Fibroblast of lung (primary cell): ENCODE measurements around the gene CCDC7.

Experiments used
- EZH2 ChIP-seq: IDR thresholded peaks from 2 replicates; pipeline ENCODE4 v1.5.1; 2012; ENCODE audit warnings: low read length, control low read depth, mild to moderate bottlenecking; ENCODE audit errors: missing control alignments
- TF ChIP-seq, protein P1 (sequence below), 2 donors: IDR thresholded peaks in 1 of 2; conservative IDR thresholded peaks in 1 of 2; 1 replicate in 1 of 2; 2 replicates in 1 of 2; pipeline ENCODE4 v1.5.1; 2011 to 2012; ENCODE audit warnings: low read length in 2 of 2, control low read depth in 1 of 2, inconsistent platforms in 1 of 2, low read depth in 1 of 2, mild to moderate bottlenecking in 1 of 2

DNA sequence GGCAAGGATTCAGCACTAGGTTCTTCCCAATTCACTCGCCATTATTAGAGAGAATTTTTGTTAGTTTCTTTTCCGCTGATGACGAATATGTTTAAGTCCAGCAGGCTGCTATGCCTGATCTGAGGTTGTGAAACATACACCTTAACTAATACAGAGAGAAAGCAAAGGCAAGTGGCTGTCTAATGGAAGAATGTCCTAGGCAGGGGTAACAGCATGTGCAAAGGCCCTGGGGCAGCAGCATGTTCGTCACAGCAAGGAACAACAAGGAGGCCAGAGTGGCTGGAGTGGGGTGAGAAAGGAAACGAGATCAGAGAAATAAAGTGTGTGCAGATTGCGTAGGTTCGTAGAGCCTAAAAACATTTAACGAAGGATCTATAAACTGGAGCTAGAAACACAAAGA, 35.4 kb upstream of the CCDC7 start:
- TF ChIP-seq, protein P1, sequence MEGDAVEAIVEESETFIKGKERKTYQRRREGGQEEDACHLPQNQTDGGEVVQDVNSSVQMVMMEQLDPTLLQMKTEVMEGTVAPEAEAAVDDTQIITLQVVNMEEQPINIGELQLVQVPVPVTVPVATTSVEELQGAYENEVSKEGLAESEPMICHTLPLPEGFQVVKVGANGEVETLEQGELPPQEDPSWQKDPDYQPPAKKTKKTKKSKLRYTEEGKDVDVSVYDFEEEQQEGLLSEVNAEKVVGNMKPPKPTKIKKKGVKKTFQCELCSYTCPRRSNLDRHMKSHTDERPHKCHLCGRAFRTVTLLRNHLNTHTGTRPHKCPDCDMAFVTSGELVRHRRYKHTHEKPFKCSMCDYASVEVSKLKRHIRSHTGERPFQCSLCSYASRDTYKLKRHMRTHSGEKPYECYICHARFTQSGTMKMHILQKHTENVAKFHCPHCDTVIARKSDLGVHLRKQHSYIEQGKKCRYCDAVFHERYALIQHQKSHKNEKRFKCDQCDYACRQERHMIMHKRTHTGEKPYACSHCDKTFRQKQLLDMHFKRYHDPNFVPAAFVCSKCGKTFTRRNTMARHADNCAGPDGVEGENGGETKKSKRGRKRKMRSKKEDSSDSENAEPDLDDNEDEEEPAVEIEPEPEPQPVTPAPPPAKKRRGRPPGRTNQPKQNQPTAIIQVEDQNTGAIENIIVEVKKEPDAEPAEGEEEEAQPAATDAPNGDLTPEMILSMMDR (conservative IDR thresholded peaks at IDR 0.05 in 1 of 2, IDR thresholded peaks at IDR 0.05 in 1 of 2; ENCODE audit: low read depth in 1 of 2, low read length in 2 of 2) = no peak
- TF ChIP-seq EZH2 = no peak
